Skeletal muscle cell (primary cell): ENCODE results near the gene SDC4.
"Not testable (repeated sequence)": the region's sequence is repeated elsewhere in the genome, so short reads cannot be mapped to it uniquely, and the experiment has no call there.

ENCODE experiments used
- DNase-seq: peaks from one replicate; pipeline ENCODE4 v3.0.0-alpha.2; 2010; ENCODE audit warnings: low read depth
- H3K4me3 ChIP-seq: 2 replicates; pipeline ENCODE4 v1.5.1; 2011; ENCODE audit warnings: low read depth, mild to moderate bottlenecking, control low read depth, low read length, moderate library complexity

Gene SDC4

DNA sequence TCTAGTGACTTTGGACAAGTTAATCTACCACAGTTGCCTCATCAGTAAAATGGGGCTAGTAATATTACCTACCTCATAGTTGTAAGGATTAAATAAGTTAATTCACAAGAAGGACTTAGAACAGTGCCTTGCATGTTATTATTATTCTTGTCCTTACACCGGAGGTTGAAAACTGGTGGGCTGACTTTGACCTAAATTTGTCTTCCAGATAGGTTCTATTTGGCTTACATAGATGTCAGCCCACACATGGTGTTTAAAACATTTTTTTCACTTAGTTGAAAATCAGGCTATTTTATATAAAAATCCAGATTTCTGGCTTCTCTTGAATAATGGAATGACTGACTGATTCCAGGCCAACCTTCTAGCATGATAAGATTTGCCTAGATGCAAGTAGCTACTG, 18.0 kb upstream of the SDC4 start:
- H3K4me3 ChIP-seq: no peak overlapping the region
- no peak for DNase-seq

DNA sequence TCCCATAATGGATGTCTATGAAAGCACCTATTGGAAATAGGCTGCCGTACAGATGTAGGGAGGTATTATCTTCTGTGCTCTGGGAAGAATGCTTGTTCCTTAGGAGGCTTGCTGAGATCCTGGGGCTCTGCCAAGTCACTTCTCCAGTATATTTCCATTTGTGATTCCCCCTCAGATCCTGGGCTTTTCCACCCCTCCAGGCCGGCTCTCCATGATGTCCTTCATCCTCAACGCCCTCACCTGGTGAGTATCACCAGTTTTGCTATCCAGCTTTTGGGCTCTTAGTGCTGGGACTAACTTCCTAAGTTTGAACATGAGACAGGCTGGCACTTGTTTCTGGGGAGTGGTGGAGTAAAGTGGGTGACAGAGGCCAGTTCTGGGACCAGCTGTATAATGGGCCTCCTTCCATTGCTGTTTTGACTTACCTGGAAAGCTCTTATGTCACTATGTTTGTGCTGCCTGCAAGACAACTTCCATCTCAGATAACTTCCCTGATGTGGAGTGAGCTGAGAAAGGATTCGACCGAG, 17.3 kb upstream of the SDC4 start:
- H3K4me3 ChIP-seq: no peak overlapping the region
- no peak for DNase-seq

DNA sequence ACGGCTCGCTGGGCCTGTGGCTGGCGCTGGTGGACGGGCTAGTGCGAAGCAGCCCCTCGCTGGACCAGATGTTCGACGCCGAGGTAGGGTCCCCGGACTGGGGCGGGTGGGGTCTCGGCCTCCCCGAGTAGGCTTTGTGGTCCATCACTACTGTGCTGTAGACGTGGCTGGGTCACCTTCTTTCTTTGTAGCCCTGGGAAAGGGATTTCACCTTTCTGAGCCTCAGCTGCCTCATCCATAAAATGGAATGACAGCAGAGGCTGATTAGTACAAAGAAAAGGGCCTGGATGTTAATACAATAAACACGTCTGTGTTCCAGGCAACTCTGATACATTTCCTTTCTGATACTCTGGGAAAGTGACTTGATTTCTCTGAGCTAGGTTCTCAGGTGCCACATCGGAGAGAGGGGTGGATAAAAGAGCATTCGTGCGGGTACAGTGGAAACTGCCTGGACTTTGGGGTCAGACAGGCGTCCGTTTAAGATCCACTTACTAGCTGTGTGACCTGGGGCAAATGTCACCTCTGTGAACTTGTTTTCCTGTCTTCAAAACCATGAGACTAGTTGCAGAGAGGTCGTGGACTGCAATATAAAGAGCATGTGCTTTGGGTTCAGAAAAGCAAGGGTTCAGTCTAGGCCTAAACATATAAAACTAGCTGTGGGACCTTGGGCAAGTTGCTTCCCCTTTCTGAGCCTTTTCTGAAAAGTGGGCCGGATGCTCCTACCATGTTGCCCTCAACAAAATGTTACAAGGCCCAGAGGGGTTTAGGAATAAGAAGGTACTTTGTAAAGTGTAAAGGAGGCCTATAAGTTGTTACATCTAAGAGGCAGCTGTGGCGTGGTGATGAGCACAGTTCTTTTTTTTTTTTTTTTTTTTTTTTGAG, 15.6 kb upstream of the SDC4 start:
- peak overlapping the region; percentile 77 for H3K4me3 ChIP-seq
- DNase-seq: no peak

DNA sequence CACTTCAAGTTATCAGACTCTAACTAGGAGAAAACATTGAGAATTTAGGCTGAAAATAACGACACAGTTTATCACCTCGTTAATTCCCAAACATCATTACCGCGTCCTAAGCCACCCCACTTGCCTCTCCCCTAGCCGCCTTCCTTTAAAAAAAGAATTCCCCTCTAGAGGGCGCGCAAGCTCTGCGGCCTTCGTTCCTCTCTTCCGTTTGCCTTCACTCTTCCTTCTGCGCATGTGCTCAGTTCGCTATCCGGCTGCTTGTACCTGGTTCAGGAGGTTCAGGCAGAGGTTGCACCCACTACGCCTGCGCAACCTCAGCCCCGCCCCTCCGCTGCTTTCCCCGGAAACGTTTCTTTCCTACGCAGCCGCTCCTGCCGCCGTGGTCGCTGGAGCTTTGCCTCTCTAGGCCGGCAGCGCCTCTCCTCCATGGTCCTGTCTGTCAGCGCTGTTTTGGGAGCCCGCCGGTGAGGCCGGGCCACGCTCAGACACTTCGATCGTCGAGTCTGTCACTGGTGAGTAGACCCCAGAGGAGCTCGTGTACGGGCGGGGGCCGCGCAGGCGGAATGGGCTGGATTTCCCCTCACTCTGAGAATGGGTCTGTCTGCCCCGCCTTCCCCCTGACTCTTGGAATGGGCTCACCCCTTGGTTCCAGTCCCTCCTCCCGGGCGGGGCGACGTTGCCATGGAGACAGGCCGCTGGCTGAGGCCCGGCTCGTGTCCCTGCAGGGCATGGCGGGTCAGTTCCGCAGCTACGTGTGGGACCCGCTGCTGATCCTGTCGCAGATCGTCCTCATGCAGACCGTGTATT, 14.8 kb upstream of the SDC4 start, which contains the start of gene SYS1:
TSS of gene SYS1 (plus strand) at position 353 of the 807 bp plus-strand sequence. CDS start at position 729, 376 bp downstream.
- peak within 1 kb of the TSS; percentile 77 for H3K4me3 ChIP-seq
- DNase-seq: peak; percentile 92

DNA sequence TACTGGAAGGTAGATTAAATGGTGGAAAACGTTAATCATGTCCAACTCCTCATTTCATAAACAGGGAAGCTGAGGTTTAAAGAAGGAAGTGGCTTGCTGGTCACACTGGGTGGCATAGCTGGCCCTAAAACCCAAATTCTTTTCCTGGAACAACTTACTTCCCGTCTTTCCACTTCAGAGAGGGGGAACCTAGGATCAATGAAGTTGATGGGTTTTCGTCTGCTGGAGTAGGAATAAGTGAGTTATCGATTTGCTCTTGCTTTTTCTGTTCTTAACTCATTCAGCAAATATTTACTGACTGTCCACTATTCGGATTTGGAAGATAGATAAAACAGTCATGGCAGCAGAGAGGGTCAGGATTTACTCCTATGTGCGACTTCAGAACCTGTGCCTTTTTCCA, 13.6 kb upstream of the SDC4 start:
- no peak overlapping the region for H3K4me3 ChIP-seq
- DNase-seq: no peak

DNA sequence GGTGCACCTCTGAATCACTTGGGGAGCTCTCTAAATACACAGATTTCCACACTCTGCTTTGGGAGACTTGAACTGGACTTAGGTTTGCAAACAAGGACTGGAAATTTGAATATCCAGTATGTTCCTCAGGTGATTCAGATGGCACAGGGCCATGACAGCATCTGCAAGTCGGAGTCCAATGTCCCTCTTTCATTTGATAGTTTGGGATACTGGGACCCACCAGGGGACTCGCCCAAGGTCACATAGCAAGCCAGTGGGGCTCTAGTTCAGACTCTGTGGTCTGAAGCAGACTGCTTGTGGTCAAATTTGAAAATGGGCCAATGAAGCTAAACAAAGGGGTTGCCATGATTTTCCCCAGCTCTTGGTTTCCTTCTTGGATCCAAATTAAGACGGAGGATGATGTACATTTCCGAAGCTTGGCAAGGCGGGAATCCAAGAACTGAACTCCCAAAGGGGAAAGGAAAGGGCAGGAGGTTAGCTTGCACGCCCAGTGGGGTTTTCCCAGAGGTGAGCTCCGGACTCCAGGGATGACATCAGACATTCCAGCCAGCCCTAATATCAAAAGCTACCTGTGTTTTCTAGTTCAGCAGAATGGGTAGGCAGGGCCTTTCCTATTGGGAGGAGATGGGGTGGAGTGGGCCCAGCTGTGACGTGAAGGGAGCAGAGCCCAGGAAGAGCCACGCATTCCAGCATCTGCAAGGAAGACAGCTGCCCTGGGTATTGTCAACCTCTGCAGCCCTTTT, 11.4 kb upstream of the SDC4 start:
- H3K4me3 ChIP-seq: no peak overlapping the region
- DNase-seq: no peak

DNA sequence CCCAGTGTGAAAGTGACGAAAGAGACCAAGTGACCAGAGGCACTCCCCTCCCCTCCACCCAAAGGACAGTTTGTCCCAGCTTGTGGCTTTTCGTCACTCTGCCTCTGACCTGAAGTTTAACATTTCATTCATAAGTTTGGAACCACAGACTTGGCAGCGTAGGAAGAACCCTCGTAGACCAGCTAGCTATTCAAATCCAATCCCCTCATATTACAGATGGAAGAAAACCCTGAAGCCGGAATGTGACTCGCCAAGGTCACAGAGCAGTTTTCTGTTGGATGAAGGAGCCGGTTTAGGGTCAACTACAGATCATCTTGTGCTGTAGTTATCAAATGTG, 10.8 kb upstream of the SDC4 start:
- H3K4me3 ChIP-seq: no peak overlapping the region
- no peak for DNase-seq

DNA sequence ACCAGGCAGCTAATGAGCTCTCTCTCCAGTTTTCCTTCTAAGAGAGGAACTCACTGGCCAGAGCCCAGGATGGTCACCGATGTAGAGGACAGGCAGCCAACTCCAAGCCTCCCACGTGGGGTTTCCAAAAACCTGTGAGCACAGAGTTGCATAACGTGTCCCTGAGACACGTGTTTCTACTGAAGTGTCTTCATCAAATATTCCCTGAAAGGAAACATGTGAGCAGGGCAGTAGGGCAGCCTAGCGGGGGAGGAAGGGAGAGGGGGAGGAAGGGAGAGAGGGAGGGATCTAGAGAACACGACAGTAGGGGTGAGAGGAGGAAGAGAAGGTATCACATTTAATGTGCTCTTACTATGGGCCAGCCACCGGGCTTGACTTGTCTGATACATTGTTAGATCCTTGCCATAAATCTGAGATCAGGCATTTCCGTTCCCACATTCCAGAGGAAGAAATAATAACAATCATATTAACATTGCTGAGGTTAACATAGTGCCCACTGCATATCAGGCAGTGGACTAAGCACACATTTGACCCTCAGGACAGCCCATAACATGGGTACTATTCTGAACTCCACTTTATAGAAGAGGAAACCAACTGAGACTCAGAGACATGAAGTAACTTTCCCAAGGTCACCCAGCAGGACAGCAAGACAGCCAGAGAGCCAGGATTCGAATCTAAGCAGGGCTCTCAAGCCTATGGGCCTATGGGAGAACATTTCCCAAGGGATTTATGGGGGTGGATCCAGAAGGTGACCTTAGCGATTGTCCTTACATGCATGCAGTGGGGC, 10.3 kb upstream of the SDC4 start:
- H3K4me3 ChIP-seq: no peak overlapping the region
- no peak for DNase-seq

DNA sequence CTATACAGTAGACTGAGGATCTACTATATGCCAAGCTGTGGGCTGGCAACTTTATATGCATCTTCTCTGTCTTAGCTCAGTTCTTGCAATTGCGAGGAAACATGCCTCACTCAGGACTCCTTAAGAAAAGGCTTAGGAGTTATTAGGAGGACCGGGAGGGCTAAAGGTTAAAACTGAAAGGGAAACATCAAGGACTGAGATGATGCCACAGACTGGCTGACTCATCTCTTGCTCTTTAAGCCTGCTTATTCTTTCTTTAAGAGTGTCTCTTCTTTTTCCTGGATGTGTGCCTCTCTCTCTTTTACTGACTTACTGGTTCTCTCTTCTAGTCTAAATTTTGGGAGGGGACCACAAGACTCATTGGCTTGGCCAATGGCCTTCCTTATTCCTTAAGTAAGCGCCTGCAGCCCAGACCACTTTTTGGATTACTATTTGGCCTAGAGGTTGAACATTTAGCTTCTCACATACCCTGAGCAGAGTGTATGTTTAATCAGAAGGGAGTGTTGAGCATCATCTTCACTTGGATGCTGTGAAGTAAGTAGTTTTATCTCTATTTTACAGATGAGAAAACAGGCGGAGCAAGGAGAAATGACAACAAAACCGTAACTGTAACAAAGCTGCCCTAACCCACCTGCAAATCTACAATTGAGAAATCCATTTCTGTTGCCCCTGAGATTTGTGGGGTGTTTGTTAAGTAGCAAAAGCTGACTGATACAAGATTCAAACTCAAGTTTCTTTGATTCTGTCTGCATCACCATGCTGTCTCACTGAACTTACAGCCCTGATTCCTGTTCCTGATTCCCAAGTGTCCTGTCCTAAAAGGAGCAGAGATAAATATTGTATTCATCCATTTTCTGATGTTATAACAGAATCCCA, 7.2 kb upstream of the SDC4 start:
- H3K4me3 ChIP-seq: no peak overlapping the region
- no peak for DNase-seq

DNA sequence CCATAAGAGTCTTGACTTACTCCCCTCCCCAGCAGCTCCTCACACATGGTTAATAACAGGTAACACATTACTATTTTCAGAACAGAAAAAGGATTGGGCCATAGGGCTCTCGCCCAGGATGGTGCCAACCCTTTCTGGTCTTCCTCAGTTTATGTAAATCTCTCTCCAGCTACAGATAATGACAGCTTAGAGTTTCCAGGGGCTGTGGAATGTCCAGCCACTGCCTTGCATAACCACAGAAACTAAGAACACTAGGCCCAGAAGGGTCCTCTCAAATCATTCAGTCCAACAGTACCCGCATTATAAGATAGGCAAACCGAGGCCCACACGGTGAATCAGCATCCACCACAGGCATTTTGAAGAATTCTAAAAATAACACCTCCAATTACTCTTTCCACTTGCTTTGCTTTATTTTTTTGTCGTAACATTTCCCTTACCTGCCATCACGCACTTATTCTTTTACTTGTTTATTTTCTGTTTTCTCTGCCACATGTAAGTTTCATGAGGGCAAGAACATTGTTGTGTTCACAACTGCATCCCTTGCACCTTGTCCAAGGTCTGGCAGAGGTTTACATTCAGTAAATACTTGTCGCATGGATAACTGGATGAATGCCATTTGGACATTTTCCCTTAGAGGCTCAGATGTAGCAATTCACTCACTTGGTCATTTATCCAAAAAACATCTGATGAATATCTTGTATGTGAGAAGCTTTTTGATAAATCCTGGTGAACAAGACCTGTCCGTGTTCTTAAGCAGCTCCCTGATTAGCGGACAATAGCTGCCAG, 6.4 kb upstream of the SDC4 start:
- H3K4me3 ChIP-seq: no peak overlapping the region
- DNase-seq: no peak

DNA sequence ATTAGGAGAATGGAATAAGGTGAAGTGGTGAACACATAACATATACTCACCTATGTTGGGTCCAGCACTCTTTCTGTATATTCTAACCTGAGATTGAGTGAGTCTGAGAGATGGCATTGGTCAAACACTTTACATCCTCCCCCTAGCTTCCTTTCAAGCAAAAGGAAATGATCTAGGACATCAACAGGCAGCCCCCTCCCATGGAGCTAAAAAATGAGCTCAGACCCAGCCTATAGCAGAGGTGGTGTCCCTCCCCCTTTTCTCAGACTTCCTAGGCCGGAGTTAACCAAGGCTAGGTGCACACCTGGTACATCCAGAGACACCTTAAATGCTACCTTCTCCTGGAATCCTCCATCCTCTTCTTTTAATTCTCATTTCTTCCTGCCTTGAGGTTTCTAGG, 5.5 kb upstream of the SDC4 start:
- no peak overlapping the region for H3K4me3 ChIP-seq
- DNase-seq: no peak

DNA sequence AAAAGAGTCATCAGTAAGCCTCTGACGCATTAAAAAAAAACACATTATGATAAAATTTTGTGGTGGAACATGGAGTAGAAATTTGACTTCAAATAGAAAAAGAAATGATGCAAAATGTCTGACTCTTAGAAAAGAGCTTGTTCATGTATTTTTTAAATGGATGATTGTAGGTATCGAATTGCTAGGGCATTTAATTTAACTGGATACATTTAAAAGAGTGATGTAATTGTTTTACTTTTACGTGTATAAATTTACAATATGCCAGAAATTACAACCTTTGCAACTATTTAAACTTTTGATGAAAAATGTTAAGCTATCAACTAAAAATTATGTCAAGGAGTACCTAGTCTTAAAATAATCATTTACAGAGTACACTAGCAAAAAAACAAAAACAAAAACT, 4.5 kb upstream of the SDC4 start:
- no peak for DNase-seq
- H3K4me3 ChIP-seq: no peak overlapping the region

DNA sequence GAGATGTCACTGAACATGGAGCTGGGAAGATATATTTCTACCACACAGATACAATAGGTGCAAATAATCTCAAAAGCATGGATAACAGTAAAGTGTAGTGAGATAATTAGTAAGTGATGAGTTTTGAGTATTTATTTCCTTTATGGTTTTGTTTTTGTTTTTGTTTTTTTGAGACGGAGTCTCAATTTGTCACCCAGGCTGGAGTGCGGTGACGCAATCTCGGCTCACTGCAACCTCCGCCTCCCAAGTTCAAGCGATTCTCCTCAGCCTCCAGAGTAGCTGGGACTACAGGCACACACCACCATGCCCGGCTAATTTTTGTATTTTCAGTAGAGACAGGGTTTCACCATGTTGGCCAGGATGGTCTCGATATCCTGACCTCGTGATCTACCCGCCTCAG, 2.6 kb upstream of the SDC4 start:
- not testable (repeated sequence) for DNase-seq, H3K4me3 ChIP-seq

DNA sequence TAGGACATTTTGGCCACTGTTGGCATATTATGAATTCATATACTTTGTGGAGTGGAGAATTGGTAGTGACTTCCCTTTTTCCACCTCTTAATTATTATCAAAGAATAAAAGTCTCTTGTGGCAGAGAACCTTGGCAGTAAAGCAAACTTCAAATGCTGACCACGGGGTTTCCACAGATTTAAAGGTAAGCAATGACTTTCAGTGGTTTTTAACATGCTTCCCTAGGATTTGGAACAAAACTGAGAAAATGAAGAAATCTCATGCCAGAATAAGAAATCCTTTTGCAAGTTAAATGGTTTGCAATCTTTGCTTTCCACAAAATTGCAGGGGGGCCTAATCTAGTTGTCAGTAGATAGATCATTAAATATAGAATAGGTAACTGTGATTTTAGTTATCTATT, 2.0 kb upstream of the SDC4 start:
- no peak overlapping the region for H3K4me3 ChIP-seq
- DNase-seq: no peak

DNA sequence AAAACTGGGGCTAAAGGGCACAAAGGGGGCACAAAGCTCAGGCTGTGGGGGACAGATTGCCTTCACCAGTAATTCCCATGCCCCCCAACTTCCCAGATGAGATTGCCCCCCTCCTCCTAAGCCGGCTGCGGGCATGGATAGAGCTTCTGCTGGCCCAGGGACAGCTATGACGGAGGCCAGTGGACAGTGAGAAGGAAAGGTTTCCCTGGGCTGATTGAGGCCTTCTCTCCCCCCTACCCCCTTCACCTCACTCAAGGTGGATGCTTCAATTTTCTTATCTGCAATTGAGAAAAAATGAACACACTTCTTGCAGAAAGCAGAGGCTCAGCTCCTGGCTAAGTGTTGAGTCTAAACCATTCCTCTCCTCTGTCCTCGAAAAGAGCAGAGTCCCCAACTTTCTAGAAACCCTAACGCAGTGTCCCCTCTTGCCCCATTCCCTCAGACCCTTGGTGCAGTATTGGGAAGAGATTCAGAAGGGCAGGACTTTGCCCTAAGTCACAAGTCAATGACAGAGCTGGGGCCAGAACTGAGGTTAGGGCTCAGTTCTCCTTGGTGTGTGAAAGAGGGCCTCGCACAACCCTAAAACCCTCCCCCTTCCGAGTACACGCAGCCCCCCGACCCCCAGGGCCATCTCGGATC, 808 bp downstream of the SDC4 start:
- no peak for DNase-seq

DNA sequence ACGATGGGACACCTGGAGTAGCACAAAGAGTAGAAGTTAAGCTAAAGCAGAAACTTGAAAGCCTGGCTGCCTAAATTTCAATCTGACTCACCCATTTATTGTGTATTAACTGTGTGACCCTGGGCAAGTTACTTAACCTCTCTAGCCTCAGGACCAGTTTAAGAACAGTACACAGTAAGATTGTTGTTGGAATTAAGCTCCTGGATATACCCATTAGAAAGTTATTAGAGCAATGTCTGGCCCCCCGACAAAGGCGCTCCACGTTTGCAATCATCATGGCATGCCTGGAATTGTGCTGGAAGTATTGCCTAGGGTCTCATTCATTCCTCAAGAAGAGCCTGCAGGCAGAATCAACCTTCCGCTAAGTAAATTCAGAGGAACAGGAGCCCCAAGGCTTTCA, 1.4 kb downstream of the SDC4 start:
- H3K4me3 ChIP-seq: peak overlapping the region; percentile 88
- DNase-seq: no peak

More for the DNA sequence above, 808 bp downstream of the SDC4 start:
- peak overlapping the region; percentile 88 for H3K4me3 ChIP-seq

DNA sequence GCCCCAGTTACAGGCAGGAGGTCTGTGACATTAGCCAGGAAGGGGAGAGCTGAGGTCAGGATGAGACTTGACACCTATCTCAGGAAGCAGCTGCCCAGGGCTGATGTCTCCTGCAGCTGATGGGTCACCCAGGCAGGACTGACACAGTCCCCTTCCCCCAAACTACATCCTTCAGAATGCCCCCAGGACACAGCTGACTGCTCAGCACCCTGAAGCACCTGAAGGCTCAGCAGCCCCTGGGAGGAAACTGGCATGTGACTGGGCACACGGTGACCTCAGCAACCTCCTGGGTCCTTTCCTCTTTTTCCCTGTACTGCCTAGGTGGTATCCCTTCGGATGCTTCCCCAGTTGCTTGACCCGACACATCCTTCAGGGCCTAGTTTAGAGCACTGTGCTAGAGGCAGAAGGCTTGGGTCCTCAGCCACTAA, 1.9 kb downstream of the SDC4 start:
- peak overlapping the region; percentile 88 for H3K4me3 ChIP-seq
- DNase-seq: no peak
